GM12878 (cell line): ENCODE data around the gene DHX29. TPM values are rescaled to one million over a fixed set of nuclear protein-coding genes. Genes with fewer than 3 reads are reported as not detected.

Source experiments
- ATAC-seq: fragments of 200-7000 bp; cut with Tn5 transposase; 3 replicates; pipeline ENCODE4 v1.9.1; 2020; ENCODE audit warnings: mild to moderate bottlenecking, moderate library complexity
- BruUV-seq: library from RNA; stranded (reverse); fragments of 400-500 nt; replicated peaks from 2 replicates; lab custom pipeline; 2021; lab: Mats Ljungman, UMichigan
- CTCF ChIA-PET: fragments of 300-600 bp; sonication (Branson Sonifier 250); formaldehyde crosslinking; extraction: SDS; loops from one replicate; lab custom pipeline; 2021; ENCODE audit warnings: inconsistent platforms; lab: Yijun Ruan, JAX
- POLR2A ChIA-PET: fragments of 350-600 bp; formaldehyde crosslinking; extraction: SDS; loops from one replicate; lab custom pipeline; 2021; ENCODE audit warnings: inconsistent platforms; lab: Charles Lee
- RAD21 ChIA-PET: fragments of 300-600 bp; sonication (Branson Sonifier 250); formaldehyde crosslinking; loops from one replicate; lab custom pipeline; 2023; ENCODE audit warnings: antibody characterized with exemption; ENCODE audit not compliant: unreplicated experiment; lab: Charles Lee
- SMC1A ChIA-PET: fragments of 300-600 bp; sonication (Branson Sonifier 250); formaldehyde crosslinking; loops from one replicate; lab custom pipeline; 2023; ENCODE audit not compliant: unreplicated experiment, uncharacterized antibody; lab: Charles Lee
- DNase-seq: peaks from one replicate; pipeline ENCODE4 v3.0.0-alpha.2; 2011; ENCODE audit warnings: low read depth, low spot score
- FAIRE-seq: peaks from 3 replicates; lab custom pipeline; 2011; peaks lifted over from hg19 to GRCh38; lab: Jason Lieb, UNC
- H2AFZ ChIP-seq: 2 replicates; pipeline ENCODE4 v1.6.0; 2011; ENCODE audit warnings: low read depth, low read length, control low read depth; ENCODE audit not compliant: control insufficient read depth
- H3K27ac ChIP-seq: 2 replicates; pipeline ENCODE4 v1.5.1; 2011; ENCODE audit warnings: control low read depth; ENCODE audit not compliant: control insufficient read depth, insufficient read depth
- H3K27me3 ChIP-seq, 2 experiments: replicated peaks in 1 of 2; 2 replicates each; pipeline versions ENCODE4 v1.6.0 to v1.6.1; 2011; ENCODE audit warnings: low read length in 1 of 2; ENCODE audit not compliant: control insufficient read depth in 2 of 2, insufficient read depth in 2 of 2
- H3K36me3 ChIP-seq, 2 experiments: 2 replicates each; pipeline ENCODE4 v1.5.1; 2011; ENCODE audit warnings: low read length in 1 of 2; ENCODE audit not compliant: control insufficient read depth in 2 of 2, insufficient read depth in 2 of 2
- H3K4me1 ChIP-seq: 2 replicates; pipeline ENCODE4 v1.6.1; 2011; ENCODE audit warnings: mild to moderate bottlenecking, low read length, moderate library complexity, mixed read lengths; ENCODE audit not compliant: control insufficient read depth, insufficient read depth
- H3K4me2 ChIP-seq: 2 replicates; pipeline ENCODE4 v1.6.0; 2011; ENCODE audit warnings: control low read depth; ENCODE audit not compliant: control insufficient read depth, insufficient read depth
- H3K4me3 ChIP-seq: fragments of 200-600 bp; sonication (generic); 2 replicates; pipeline ENCODE4 v1.5.1; 2016
- H3K79me2 ChIP-seq: 2 replicates; pipeline ENCODE4 v1.6.0; 2011; ENCODE audit warnings: low read length; ENCODE audit not compliant: control insufficient read depth, insufficient read depth
- H3K9ac ChIP-seq: 2 replicates; pipeline ENCODE4 v1.8.0; 2011; ENCODE audit warnings: low read length, control low read depth, mixed read lengths; ENCODE audit not compliant: control insufficient read depth, insufficient read depth
- H3K9me3 ChIP-seq: replicated peaks from 3 replicates; pipeline ENCODE4 v1.5.1; 2011; ENCODE audit warnings: mild to moderate bottlenecking, low read length; ENCODE audit not compliant: control insufficient read depth, insufficient read depth
- H4K20me1 ChIP-seq: 2 replicates; pipeline ENCODE4 v1.6.0; 2011; ENCODE audit not compliant: control insufficient read depth, insufficient read depth
- ASH2L ChIP-seq: fragments of 300-600, 200-600 bp; sonication (generic); IDR thresholded peaks from 2 replicates; pipeline ENCODE4 v1.6.1; 2017; ENCODE audit warnings: low read depth, mild to moderate bottlenecking, borderline replicate concordance
- ATF3 ChIP-seq: IDR thresholded peaks from 2 replicates; pipeline ENCODE4 v1.6.1; 2011; ENCODE audit warnings: low read depth, mild to moderate bottlenecking, low read length, moderate library complexity, borderline replicate concordance; ENCODE audit errors: extremely low read depth
- BCL3 ChIP-seq: IDR thresholded peaks from 2 replicates; pipeline ENCODE4 v1.6.1; 2011; ENCODE audit warnings: borderline replicate concordance, low read depth, mild to moderate bottlenecking, moderate library complexity, low read length; ENCODE audit not compliant: insufficient read depth, poor library complexity, severe bottlenecking
- RBBP5 ChIP-seq: fragments of 200-600 bp; sonication (generic); conservative IDR thresholded peaks from 2 replicates; pipeline ENCODE4 v1.6.1; 2016
- WGBS: methylation state at CpG from one replicate; pipeline ENCODE4 v1.1.6; 2016; ENCODE audit warnings: low lambda C conversion rate; ENCODE audit not compliant: insufficient replicate concordance, insufficient coverage; ENCODE audit errors: missing lambda C conversion rate; 5-methylcytosine and 5-hydroxymethylcytosine counted together
- in situ Hi-C: fragments of 300-500 bp; cut with MboI; formaldehyde crosslinking; loops from 9 replicates; pipeline ENCODE4 v1.14.3; 2018; ENCODE audit warnings: mixed read lengths
- intact Hi-C: fragments of 100-400 bp; cut with micrococcal nuclease; formaldehyde crosslinking; loops from one replicate; pipeline ENCODE4 v1.14.2; 2022; ENCODE audit not compliant: unreplicated experiment
- polyA plus RNA-seq, 11 experiments: library from polyadenylated mRNA; depleted of rRNA in 4 of 11; unstranded in 6 of 11; stranded (reverse) in 5 of 11; fragments of >200 nt; fragmentation: Nextera tagmentation in 4 of 11; fragmentation: Illumina TruSeq in 1 of 11; extraction: Ambion mirVana in 4 of 11; extraction: Trizol in 1 of 11; gene quantifications; 1 replicate in 1 of 11; 2 replicates in 10 of 11; pipeline versions ENCODE4 v1.2.1 to v1.2.3, GENCODE V29; 2011 to 2016; ENCODE audit warnings: inconsistent platforms in 2 of 11, missing spikeins in 2 of 11, low read depth in 1 of 11
- total RNA-seq, 4 experiments: library from RNA; depleted of rRNA in 3 of 4; stranded (reverse); fragments of >200 nt in 3 of 4; fragmentation: Illumina TruSeq in 1 of 4; extraction: Trizol in 1 of 4; gene quantifications; 2 replicates each; pipeline versions ENCODE4 v1.2.1 to v1.2.3, GENCODE V29; 2013 to 2021

Gene DHX29
- total and polyA plus RNA-seq, 10 of the 15 experiments (the other 5 are each of a cell fraction or from before 2014, with no cell fraction given): 5.3 to 49.1 (median 17.2) TPM

GRCh38 chr5:55241746-55242145 lies 65.7 kb downstream of the DHX29 start (continued):
- TF ChIP-seq BCL3 (no peak), ATF3 (no peak), RBBP5 (no peak)

GRCh38 chr5:55236800-55237199 lies 70.7 kb downstream of the DHX29 start:
- in situ Hi-C loops: no loop called here
- ATAC-seq (no peak), DNase-seq (no peak), FAIRE-seq (no peak)
- no peak overlapping the region for H3K9ac ChIP-seq
- ChIA-PET SMC1A (no interaction called here), POLR2A (no interaction called here), RAD21 (no interaction called here), CTCF (no interaction called here)
- TF ChIP-seq ASH2L: no peak
- no peak overlapping the region for H3K4me2 ChIP-seq
- 77% methylated on average over 10 of the region's 10 CpGs for WGBS
- H3K27ac ChIP-seq: no peak overlapping the region
- intact Hi-C loops: no loop called here
- H3K36me3 ChIP-seq: no peaks in the 10 kb centered on the region
- H4K20me1 ChIP-seq: no peaks in the 10 kb centered on the region
- peaks cover 11 to 26% of the 10 kb centered on the region in 2 experiments for H3K27me3 ChIP-seq
- no peaks in the 10 kb centered on the region for H3K79me2 ChIP-seq
- H3K9me3 ChIP-seq: no peaks in the 10 kb centered on the region
- H3K4me3 ChIP-seq: no peak overlapping the region
- no peak overlapping the region for H2AFZ ChIP-seq
- no TSS peak for BruUV-seq
- peaks cover 9% of the 10 kb centered on the region for H3K4me1 ChIP-seq
